Activated CD4-positive, CD25-positive, alpha-beta regulatory T cell (primary cell): ENCODE measurements around the gene TTLL9.

Source experiments
- DNase-seq, 4 experiments: peaks; one replicate each; lab custom pipeline; 2025; lab: John Stamatoyannopoulos, UW

TTLL9 gene

DNA sequence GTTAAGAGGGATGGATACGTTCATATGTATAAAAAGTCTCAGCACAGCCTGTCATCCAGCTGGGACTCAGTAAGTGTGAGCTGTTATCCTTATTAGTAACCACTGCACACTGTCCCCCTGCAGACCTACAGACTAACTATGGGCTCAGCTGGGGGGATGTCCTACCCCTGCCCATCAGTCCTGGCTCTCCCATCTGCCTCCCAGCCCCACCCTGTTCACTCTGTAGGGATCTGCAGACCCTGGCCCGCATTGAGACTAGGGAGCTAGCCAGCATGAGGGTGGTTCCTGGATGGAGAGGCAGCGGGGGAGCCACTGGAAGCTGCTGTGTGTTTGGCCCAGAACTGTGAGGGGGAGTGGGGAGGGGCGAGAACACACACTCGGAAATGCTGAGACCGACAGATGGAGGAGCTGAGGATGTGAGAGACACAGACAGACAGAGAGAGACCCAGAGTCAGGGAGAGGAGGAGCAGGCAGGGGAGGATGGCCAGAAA, 114.6 kb downstream of the TTLL9 start:
- DNase-seq, result no peak

GRCh38 chr20:31987744-31988143, 117.3 kb downstream of the TTLL9 start:
- DNase-seq, result no peak

GRCh38 chr20:31988430-31989015, 118.1 kb downstream of the TTLL9 start:
- DNase-seq, result no peak

- no peak for DNase-seq
Observed at GRCh38 chr20:31989030-31989645, 118.7 kb downstream of the TTLL9 start.

- DNase-seq, result no peak
Observed at GRCh38 chr20:31990641-31991338, 120.4 kb downstream of the TTLL9 start.

DNA sequence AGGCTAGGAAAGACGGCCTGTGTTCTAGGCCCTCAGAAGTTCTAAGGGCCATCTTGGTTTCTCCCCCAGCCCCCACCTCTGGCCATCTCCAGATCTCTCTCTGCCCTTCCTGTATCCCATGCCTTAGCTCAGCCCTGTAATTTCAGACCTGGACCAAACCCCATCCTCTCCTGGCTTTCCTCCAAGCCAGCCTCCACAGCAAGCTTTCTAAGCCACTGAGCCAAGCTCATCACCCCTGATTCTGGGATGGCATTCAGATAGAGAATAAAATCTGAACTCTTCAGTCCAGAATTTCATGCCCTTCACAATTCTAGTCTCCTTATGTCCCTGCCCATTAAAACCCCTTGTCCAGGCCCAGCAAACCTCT, 120.9 kb downstream of the TTLL9 start:
- no peak for DNase-seq

- no peak for DNase-seq
Observed at GRCh38 chr20:31992086-31992485, 121.7 kb downstream of the TTLL9 start.
